ENCODE measurements around the gene CDCP1. TPM values are rescaled to one million over a fixed set of nuclear protein-coding genes. Genes with fewer than 3 reads are reported as not detected.
"Not testable (repeated sequence)": the region's sequence is repeated elsewhere in the genome, so short reads cannot be mapped to it uniquely, and the experiment has no call there.

Gene CDCP1
- total RNA-seq, 1 donor from 2014 or later = 0.71 TPM

DNA sequence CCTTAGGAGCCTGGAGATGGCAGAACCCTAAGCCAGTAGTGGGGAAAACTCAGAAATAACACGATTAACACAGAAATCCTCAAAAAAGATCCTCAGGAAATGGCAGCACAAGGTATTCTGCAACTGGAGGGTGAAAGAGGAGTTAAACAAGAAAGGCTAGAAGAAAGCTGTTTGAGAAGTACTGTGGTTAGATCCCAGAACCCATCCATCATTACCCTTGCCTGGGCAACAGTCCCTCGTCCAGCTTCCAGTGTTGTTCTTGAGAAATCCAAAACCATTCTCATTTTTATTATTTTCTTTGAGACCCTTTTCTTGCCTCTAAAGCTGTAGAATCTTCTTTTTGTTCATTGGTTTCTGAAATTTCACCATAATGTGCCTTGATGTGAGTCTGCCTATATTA is 2.7 kb upstream of the CDCP1 start:
- H3K27me3 Mint-ChIP-seq (ENCODE audit: unreplicated experiment) = peaks cover 15% of the 10 kb centered on the region
- H3K9me3 Mint-ChIP-seq (ENCODE audit: unreplicated experiment) = peaks cover 7% of the 10 kb centered on the region
- no peak overlapping the region for H3K27ac Mint-ChIP-seq (ENCODE audit: unreplicated experiment)
- H3K4me1 Mint-ChIP-seq (ENCODE audit: low read depth, unreplicated experiment) = no peaks in the 10 kb centered on the region
- TF ChIP-seq, protein P1, sequence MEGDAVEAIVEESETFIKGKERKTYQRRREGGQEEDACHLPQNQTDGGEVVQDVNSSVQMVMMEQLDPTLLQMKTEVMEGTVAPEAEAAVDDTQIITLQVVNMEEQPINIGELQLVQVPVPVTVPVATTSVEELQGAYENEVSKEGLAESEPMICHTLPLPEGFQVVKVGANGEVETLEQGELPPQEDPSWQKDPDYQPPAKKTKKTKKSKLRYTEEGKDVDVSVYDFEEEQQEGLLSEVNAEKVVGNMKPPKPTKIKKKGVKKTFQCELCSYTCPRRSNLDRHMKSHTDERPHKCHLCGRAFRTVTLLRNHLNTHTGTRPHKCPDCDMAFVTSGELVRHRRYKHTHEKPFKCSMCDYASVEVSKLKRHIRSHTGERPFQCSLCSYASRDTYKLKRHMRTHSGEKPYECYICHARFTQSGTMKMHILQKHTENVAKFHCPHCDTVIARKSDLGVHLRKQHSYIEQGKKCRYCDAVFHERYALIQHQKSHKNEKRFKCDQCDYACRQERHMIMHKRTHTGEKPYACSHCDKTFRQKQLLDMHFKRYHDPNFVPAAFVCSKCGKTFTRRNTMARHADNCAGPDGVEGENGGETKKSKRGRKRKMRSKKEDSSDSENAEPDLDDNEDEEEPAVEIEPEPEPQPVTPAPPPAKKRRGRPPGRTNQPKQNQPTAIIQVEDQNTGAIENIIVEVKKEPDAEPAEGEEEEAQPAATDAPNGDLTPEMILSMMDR (IDR thresholded peaks at IDR 0.05; ENCODE audit: partially characterized antibody, unreplicated experiment) = no peak
- no peak for DNase-seq
- no peak overlapping the region for H3K4me3 Mint-ChIP-seq (ENCODE audit: unreplicated experiment)
- no peaks in the 10 kb centered on the region for H3K36me3 Mint-ChIP-seq (ENCODE audit: unreplicated experiment)

DNA sequence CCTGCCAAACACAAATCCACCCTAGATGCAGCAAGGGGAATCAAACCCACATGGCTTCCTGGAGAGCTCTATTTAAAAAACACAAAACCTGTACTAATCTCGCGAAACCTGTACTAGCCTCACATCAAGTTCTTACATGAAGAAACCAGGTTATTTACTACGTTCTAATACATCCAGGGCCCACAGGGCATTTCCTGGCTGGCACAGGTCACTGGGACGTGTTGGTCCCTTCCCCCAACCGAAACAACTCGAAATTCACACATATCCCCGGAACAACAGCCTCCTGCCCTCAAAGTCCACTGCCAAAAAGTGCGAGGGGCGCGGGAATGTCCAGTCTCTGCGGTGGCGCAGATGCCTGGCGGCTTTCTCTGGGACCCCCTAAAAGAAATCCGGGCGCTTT is 955 bp downstream of the CDCP1 start:
- H3K4me1 Mint-ChIP-seq (ENCODE audit: low read depth, unreplicated experiment) = peaks cover 2% of the 10 kb centered on the region
- no peak overlapping the region for H3K27ac Mint-ChIP-seq (ENCODE audit: unreplicated experiment)
- TF ChIP-seq, protein P1 (IDR thresholded peaks at IDR 0.05; ENCODE audit: partially characterized antibody, unreplicated experiment) = no peak
- DNase-seq = no peak
- peaks cover 19% of the 10 kb centered on the region for H3K27me3 Mint-ChIP-seq (ENCODE audit: unreplicated experiment)
- peaks cover 10% of the 10 kb centered on the region for H3K9me3 Mint-ChIP-seq (ENCODE audit: unreplicated experiment)
- peak overlapping the region; percentile 80 for H3K4me3 Mint-ChIP-seq (ENCODE audit: unreplicated experiment)
- H3K36me3 Mint-ChIP-seq (ENCODE audit: unreplicated experiment) = no peaks in the 10 kb centered on the region

DNA sequence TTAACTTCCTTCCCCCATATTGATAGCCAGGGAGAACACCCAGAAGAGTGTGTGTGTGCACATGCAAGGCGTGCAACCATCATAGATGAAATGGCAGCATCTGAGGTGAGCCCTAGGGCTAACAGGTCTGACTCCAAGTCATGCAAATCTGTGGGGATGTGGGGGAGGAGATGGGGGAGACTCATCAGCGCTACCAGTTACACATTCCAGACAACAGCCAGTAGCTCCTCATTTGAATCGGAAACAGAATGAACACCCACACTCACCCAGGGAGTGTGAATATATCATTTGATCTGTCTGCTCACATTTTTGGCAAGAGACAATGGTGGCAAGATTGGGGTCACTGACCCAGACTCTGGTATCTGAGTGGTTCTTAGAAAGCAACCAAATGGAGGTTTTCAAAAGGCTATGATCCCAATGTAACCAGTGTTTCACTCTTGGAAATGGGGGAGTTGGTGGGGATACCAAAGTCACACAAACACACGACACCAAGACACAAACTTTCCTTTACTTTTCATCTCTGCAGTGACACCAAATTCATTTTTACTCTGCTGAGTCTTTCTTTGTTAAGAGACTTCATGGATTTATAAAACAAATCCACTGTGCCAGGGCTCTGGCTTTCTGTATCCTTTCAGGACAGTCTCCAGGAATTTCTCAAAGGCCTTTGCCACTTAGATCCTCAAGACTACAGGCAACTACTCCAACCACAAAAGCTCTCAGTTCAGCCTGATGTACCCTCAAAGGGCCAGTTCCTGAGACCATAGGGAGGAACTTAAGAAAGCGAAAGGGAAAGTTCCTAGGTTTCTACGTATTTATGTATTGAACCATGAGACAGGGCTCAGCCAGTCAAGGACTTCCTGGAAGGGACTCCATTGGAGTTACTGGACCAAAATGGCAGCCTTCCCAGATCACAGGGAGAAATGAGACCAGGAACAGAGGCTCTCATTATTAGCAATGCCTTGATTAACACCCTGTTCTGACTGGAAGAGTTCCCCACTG is 2.2 kb downstream of the CDCP1 start:
- TF ChIP-seq, protein P1 (IDR thresholded peaks at IDR 0.05; ENCODE audit: partially characterized antibody, unreplicated experiment) = no peak
- Mint-ChIP-seq H3K4me1 (ENCODE audit: low read depth, unreplicated experiment) (peaks cover 9% of the 10 kb centered on the region), H3K4me3 (ENCODE audit: unreplicated experiment) (no peak overlapping the region), H3K36me3 (ENCODE audit: unreplicated experiment) (no peaks in the 10 kb centered on the region), H3K27ac (ENCODE audit: unreplicated experiment) (no peak overlapping the region), H3K27me3 (ENCODE audit: unreplicated experiment) (peaks cover 21% of the 10 kb centered on the region), H3K9me3 (ENCODE audit: unreplicated experiment) (peaks cover 11% of the 10 kb centered on the region)
- no peak for DNase-seq

DNA sequence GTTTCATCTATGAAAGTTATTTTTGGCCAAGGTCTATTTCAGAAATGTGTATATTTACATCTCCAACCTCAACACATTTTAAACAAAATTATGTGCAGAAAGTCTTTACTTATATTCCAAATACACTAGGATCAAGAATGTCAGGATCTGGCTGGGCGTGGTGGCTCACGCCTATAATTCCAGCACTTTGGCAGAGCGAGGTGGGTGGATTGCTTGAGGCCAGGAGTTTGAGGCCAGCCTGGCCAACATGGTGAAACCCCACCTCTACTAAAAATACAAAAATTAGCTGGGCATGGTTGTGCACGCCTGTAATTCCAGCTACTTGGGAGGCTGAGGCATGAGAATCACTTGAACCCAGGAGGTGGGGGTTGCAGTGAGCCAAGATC is 5.4 kb downstream of the CDCP1 start:
- not testable (repeated sequence) for H3K36me3 Mint-ChIP-seq (ENCODE audit: unreplicated experiment); H3K27ac Mint-ChIP-seq (ENCODE audit: unreplicated experiment); H3K9me3 Mint-ChIP-seq (ENCODE audit: unreplicated experiment); H3K4me3 Mint-ChIP-seq (ENCODE audit: unreplicated experiment); DNase-seq
- Mint-ChIP-seq H3K27me3 (ENCODE audit: unreplicated experiment) (peaks cover 13% of the 10 kb centered on the region), H3K4me1 (ENCODE audit: low read depth, unreplicated experiment) (peaks cover 15% of the 10 kb centered on the region)

DNA sequence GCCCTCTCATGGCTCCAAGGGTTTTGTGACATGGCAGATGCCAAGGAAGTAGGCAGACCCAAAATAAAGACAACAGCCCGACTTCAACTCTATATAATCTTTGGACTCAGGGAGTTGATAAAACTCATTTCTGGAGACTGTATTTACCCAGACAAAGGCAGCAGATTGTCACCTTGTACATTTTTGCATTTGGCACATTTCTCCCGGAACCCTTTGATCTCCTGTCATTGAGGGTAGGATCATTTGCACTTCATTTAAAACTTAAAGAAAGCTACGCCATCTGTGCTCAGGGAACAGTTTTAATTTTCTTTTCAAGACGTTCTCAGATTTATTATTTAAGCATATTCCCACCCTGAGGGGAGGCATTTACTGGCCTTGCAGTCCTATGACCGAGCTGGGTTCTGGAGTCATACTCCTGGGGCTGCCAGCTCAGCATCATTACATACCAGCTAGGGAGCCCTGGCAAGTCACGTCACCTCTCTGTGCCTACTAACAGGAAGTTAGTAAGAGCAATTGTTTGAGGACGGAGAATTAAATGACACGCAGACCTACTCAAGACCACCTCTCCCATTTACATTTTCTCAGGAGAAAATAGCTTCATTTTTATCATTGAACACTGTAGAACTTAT is 5.9 kb downstream of the CDCP1 start:
- Mint-ChIP-seq H3K27ac (ENCODE audit: unreplicated experiment) (peak overlapping the region; percentile 31), H3K27me3 (ENCODE audit: unreplicated experiment) (peaks cover 11% of the 10 kb centered on the region), H3K4me3 (ENCODE audit: unreplicated experiment) (no peak overlapping the region), H3K9me3 (ENCODE audit: unreplicated experiment) (peaks cover 9% of the 10 kb centered on the region), H3K36me3 (ENCODE audit: unreplicated experiment) (no peaks in the 10 kb centered on the region), H3K4me1 (ENCODE audit: low read depth, unreplicated experiment) (peaks cover 15% of the 10 kb centered on the region)
- no peak for DNase-seq
- TF ChIP-seq, protein P1 (IDR thresholded peaks at IDR 0.05; ENCODE audit: partially characterized antibody, unreplicated experiment) = no peak

Measured in glutamatergic neuron (in vitro differentiated cells).